Fibroblast of gingiva (primary cell): Measurements from ENCODE around the gene PAN2.
"Not testable (repeated sequence)": the region's sequence is repeated elsewhere in the genome, so short reads cannot be mapped to it uniquely, and the experiment has no call there.

Experiments
- DNase-seq: peaks from one replicate; pipeline ENCODE4 v3.0.0-alpha.2; 2011; ENCODE audit warnings: low read depth

PAN2 gene

GRCh38 chr12:56347255-56347654 lies 13.5 kb upstream of the PAN2 start:
- DNase-seq = not testable (repeated sequence)

DNA sequence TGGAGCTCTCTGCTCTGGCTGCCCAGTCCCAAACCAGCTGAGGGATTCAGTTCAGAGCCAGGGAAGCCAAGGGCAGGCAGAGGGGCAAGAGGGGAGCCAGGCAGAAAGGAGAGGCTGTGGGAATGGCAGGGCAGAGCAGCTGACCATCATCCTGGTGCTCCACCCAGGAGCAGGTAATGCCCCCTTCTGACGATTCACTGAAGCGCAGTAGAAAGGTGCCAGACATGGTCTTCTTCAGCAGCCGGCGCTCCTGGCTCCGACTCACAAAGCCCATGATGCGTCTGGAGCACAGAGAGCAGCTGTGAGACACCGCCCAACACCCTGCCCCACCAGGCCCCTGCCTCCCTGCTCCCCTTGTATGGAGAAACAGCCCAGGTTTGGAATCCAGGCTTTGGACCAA lies 12.9 kb upstream of the PAN2 start:
- DNase-seq = no peak

GRCh38 chr12:56342290-56342689 lies 8.5 kb upstream of the PAN2 start:
- not testable (repeated sequence) for DNase-seq

DNA sequence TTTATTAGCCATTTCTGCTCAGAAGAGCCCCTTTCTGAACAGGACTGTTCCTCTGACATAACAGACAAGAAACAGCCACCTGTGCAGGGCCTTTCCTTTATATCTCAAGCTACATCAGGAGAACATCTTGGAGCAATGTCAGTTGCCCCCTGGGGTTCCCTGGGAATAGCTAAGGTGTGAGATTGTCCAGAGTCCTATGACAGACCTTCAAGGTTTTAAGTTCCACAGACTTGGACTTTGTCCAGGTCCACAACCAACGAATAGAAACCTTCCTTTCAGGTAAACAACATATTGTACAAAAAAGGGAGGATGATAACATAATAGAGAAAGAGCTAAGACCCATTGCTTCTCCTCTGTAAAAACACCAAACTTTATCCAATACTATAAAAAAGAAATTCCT lies 7.8 kb upstream of the PAN2 start:
- no peak for DNase-seq

- DNase-seq = no peak
These were observed 5.3 kb upstream of the PAN2 start for GRCh38 chr12:56339158-56339422.

GRCh38 chr12:56338308-56339157 lies 4.7 kb upstream of the PAN2 start, which contains the start of gene IL23A:
TSS of gene IL23A (plus strand) at chr12:56338884. CDS start at chr12:56339045, 161 bp downstream.
- no peak for DNase-seq

- DNase-seq = no peak
These were observed 4.0 kb upstream of the PAN2 start for GRCh38 chr12:56337753-56338251.

DNA sequence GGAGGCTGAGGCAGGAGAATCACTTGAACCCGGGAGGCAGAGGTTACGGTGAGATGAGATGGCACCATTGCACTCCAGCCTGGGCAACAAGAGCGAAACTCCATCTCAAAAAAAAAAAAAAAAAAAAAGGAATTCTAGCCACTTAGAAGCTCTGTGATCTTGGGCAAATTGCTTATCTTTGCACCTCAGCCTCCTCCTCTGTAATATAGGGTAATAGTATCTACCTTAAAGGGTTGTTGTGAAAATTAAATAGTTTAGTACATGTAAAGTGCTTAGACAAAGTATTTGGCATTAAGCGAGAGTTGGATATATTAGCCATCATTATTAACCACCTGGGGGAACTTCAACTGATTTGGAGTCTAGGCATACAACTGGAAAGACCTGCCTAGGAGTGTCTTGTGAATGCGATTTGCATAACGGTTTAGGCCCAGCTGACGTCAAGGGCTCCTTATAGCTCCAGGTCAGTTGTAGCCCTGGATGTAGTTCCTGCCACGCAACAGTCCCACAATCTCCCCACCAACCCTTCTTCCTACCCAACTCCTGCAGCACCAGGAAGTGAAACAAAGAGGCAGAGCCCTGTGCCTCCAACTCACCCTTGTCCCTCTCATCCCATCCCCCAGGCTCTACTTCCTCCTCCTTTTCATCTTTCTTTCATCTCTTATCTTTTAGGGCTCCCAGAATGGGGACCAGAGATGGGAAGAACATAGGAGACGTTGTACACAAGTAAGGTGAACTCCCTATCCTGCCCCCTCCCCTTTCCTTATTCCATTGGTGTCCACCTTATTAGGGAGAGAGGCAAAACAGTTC lies 2.8 kb upstream of the PAN2 start:
- DNase-seq = no peak

DNA sequence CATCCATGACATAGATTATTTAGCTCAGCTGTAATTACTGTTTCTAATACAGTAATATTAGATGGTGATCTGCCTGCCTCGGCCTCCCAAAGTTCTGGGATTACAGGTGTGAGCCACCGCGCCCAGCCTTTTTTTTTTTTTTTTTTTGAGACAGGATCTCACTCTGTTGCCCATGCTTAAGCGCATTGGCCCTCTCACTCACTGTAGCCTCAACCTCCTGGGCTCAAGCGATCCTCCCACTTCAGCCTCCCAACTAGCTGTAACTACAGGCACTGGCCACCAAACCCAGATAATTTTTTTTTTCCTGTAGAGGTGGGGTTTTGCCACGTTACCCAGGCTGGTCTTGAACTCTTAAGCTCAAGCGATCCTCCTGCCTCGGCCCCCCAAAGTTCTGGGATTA lies 1.7 kb upstream of the PAN2 start:
- not testable (repeated sequence) for DNase-seq

DNA sequence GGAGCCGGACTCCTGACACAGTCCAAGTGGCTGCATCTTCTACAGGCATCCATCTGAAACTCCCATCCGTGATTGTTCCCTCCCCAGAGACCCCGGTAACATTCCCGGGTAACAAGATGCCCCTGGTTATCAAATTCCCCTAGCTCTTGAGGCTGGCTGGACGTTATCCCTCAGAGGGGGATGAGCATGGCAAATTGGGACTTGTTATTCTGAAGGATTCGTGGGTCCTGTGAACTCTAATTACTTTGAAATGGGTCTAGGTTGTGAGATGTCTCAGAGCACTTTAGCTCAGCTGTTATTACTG lies 642 bp upstream of the PAN2 start:
- no peak for DNase-seq

DNA sequence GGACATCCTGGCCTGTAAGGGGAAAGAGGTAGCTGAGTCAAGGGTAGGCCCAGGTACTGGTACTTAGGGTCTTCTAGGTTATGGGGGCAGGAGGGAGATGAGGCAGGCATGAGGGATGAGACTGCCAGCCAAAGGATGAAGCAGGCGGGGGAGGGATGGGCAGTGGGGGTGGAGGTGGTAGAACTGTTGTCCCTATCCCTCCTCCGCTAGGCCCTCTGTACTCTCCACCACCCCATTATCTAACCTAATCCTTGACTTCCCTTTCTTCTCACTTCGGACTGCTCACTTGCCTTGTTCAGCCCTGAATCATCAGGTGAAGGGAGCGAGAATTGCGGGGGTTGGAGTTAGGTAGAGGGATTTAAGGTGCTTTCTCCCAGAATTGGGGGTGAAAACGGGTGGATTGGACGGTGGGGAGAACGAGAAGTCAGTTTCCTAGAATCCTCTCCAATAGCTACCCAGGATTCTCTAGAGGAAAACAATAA lies 562 bp downstream of the PAN2 start:
- no peak for DNase-seq

DNA sequence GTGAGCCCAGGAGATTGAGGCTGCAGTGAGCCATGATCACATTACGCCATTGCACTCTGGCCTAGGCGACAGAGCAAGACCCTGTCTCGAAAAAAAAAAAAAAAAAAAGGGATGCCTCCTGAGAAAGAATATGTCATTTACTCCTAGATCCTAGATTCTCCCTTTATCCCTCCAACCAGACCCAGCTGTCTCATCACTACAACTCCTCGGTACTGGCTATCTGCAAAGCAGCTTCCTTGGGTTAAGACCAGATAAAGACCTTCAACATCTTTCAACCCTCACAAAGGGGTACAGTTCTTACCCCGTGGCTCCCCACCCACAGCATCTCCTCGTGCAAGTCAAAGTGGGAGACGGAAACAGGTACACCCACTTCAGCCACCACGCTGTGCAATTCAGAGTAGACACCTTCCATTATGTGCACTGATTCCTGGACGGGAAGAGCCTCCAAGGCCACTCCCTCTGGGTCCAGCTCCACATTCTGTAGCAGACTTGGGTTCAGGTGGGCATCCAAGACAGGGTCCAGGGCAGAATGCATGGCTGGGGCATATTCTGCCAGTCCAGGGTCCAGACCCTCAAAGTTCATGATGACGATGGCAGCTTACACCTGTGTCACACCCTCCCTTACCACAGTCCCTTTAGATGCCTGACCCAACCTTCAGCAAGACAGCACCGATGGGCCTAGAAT lies 1.1 kb downstream of the PAN2 start:
- DNase-seq = no peak

DNA sequence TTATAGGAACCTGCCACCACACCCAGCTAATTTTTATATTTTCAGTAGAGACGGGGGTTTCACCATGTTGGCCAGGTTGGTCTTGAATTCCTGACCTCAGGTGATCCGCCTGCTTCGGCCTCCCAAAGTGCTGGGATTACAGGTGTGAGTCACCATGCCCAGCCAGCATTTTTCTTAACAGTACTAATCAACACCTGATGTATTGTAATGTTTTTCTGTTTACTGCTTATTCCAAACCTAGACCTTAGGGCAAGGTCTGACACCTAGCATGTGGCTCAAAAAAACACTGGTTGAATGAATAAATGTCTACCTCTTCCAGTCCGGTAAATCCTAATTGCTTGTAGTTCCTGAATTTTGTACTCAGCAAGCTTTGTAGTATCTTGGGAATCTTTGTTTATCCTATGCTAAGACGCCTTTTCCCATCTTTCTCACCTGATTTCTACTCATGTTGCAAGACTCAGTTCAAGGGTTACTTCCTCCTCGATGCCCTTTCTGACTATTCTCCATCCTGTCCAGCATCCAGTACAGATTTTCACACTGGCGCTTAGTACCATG lies 2.8 kb downstream of the PAN2 start:
- no peak for DNase-seq

- no peak for DNase-seq
These were observed 7.3 kb downstream of the PAN2 start for GRCh38 chr12:56326533-56326932.

GRCh38 chr12:56326126-56326525 lies 7.7 kb downstream of the PAN2 start:
- no peak for DNase-seq

DNA sequence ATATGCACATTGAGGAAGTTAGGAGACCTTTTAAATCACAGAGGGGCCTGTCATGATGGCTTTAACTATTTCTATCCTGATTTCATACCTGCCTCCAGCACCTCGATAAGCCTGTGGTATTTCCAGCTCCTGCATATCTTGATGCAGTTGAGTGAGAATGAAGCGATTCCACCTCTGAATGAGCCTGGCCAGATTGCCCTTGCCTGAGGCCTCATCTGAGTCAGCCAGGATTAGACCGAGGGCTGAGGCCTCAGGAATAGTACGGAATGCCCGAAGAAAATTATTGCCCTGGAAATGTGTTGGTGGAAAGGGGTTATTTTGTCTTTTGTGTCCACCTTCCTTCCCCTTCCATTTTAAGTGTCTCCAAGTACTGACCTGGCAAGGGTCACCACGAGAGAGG lies 9.6 kb downstream of the PAN2 start:
- no peak for DNase-seq

DNA sequence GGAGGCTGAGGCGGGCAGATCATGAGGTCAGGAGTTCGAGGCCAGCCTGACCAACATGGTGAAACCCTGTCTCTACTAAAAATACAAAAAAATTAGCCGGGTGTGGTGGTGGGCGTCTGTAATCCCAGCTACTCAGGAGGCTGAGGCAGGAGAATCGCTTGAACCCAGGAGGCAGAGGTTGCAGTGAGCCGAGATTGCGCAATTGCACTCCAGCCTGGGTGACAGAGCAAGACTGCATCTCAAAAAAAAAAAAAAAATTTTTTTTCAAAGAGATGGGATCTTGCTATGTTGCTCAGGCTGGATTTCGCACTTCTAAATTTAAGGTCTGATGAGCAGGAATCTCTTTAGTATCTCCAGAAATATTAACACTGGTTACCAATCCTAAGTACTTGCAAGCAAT lies 12.2 kb downstream of the PAN2 start:
- DNase-seq = not testable (repeated sequence)

GRCh38 chr12:56321027-56321426 lies 12.8 kb downstream of the PAN2 start:
- DNase-seq = no peak

DNA sequence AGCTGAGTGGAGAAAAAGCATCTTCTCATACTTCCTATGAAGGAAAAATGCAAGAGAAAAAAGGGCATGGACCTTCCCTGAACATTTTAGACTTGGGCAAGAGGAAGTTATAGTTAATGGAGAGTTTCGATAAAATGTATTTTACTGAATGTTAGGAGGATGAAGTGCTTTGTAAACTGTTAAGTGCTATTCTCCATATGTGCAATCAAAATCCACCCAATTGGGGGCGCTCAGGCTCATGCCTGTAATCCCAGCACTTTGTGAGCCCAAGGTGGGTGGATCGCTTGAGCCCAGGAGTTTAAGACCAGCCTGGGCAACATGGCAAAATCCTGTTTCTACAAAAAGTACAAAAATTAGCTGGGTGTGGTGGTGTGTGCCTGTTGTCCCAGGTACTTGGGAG lies 16.1 kb downstream of the PAN2 start:
- DNase-seq = no peak

GRCh38 chr12:56315622-56316473 lies 18.0 kb downstream of the PAN2 start, which contains the start of gene CNPY2:
TSS of gene CNPY2 (minus strand) at chr12:56315988. CDS start at chr12:56315217, 771 bp downstream.
- DNase-seq = peak; percentile 95

DNA sequence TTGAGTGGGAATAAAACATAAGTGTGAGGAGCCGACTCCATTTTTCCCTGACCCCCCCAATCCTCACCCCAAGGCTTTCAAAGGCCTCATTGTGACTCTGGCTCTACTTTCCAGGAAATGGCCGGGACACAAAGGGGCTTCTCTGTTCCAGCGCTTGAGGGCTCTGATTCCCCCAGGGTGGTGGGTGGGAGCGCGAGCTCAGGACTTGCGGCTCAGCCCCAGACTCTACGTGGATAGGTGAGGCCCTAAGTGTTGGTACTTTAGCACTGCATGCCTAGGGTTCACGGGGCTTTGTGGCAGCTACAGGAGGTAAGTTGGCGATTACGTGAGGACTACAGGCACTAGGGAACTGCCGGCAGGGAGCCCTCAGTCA lies 18.6 kb downstream of the PAN2 start:
- DNase-seq = no peak
